GM23248 (cell line): ENCODE measurements around the gene SGTA. TPM values are rescaled to one million over a fixed set of nuclear protein-coding genes. Genes with fewer than 3 reads are reported as not detected.

Experiments
- DNase-seq: peaks from one replicate; pipeline ENCODE4 v3.0.0-alpha.2; 2015
- H2AFZ ChIP-seq: fragments of 200-600 bp; sonication (generic); 2 replicates; pipeline ENCODE4 v1.6.1; 2016; ENCODE audit warnings: antibody characterized with exemption
- H3F3A ChIP-seq: fragments of 200-600 bp; sonication (generic); 2 replicates; pipeline ENCODE4 v1.6.1; 2016; ENCODE audit warnings: mild to moderate bottlenecking, antibody characterized with exemption, mixed run types; ENCODE audit not compliant: insufficient read depth
- H3K27ac ChIP-seq: fragments of 200-600 bp; sonication (generic); 2 replicates; pipeline ENCODE4 v1.5.1; 2016; ENCODE audit warnings: mild to moderate bottlenecking
- H3K27me3 ChIP-seq: fragments of 200-600 bp; sonication (generic); replicated peaks from 2 replicates; pipeline ENCODE4 v1.6.1; 2016; ENCODE audit warnings: mild to moderate bottlenecking; ENCODE audit not compliant: insufficient read depth
- H3K36me3 ChIP-seq: fragments of 200-600 bp; sonication (generic); 2 replicates; pipeline ENCODE4 v1.6.1; 2016; ENCODE audit warnings: low read depth, mild to moderate bottlenecking
- H3K4me1 ChIP-seq: fragments of 200-600 bp; sonication (generic); 2 replicates; pipeline ENCODE4 v1.6.1; 2016; ENCODE audit warnings: mild to moderate bottlenecking; ENCODE audit not compliant: insufficient read depth
- H3K4me2 ChIP-seq: fragments of 200-600 bp; sonication (generic); one replicate; pipeline ENCODE4 v1.6.1; 2016; ENCODE audit warnings: mild to moderate bottlenecking; ENCODE audit not compliant: unreplicated experiment
- H3K4me3 ChIP-seq: fragments of 200-600 bp; sonication (generic); 2 replicates; pipeline ENCODE4 v1.5.1; 2016; ENCODE audit warnings: mild to moderate bottlenecking
- H3K79me2 ChIP-seq: fragments of 200-600 bp; sonication (generic); 2 replicates; pipeline ENCODE4 v1.6.1; 2016; ENCODE audit warnings: mild to moderate bottlenecking; ENCODE audit not compliant: insufficient read depth
- H3K9ac ChIP-seq: fragments of 200-600 bp; sonication (generic); 2 replicates; pipeline ENCODE4 v1.6.1; 2016; ENCODE audit warnings: mild to moderate bottlenecking
- H3K9me2 ChIP-seq: fragments of 200-600 bp; sonication (generic); 2 replicates; pipeline ENCODE4 v1.6.1; 2016; ENCODE audit warnings: mixed run types, mild to moderate bottlenecking, moderate library complexity; ENCODE audit not compliant: insufficient read depth
- H3K9me3 ChIP-seq: fragments of 200-600 bp; sonication (generic); one replicate; pipeline ENCODE4 v1.6.1; 2017; ENCODE audit warnings: low read depth
- H4K20me1 ChIP-seq: fragments of 200-600 bp; sonication (generic); 2 replicates; pipeline ENCODE4 v1.6.0; 2016; ENCODE audit not compliant: insufficient read depth
- EZH2 ChIP-seq: fragments of 200-600 bp; sonication (generic); IDR thresholded peaks from 2 replicates; pipeline ENCODE4 v1.6.1; 2018; ENCODE audit warnings: antibody characterized with exemption, mild to moderate bottlenecking; ENCODE audit not compliant: insufficient read depth, poor library complexity, severe bottlenecking
- EZH2phosphoT487 ChIP-seq: fragments of 200-600 bp; sonication (generic); IDR thresholded peaks from 2 replicates; pipeline ENCODE4 v1.6.1; 2018; ENCODE audit warnings: antibody characterized with exemption, moderate library complexity, mild to moderate bottlenecking, low read depth; ENCODE audit not compliant: insufficient read depth
- WGBS, 2 experiments: methylation state at CpG; one replicate each; pipeline ENCODE4 v1.1.6; 2015 to 2017; ENCODE audit warnings: low lambda C conversion rate in 2 of 2, low coverage in 1 of 2; ENCODE audit errors: missing lambda C conversion rate in 2 of 2; 5-methylcytosine and 5-hydroxymethylcytosine counted together
- in situ Hi-C: fragments of 300-500 bp; cut with MboI; formaldehyde crosslinking; loops from 2 replicates; pipeline ENCODE4 v1.15.0; 2020
- polyA plus RNA-seq: library from polyadenylated mRNA; unstranded; fragments of >200 nt; fragmentation: Nextera tagmentation; extraction: Ambion mirVana; gene quantifications from 2 replicates; pipeline ENCODE4 v1.2.1, GENCODE V29; 2016
- total RNA-seq: library from RNA; depleted of rRNA; stranded (reverse); fragments of >200 nt; shearing (Covaris generic); gene quantifications from 2 replicates; pipeline ENCODE4 v1.2.3, GENCODE V29; 2014

The SGTA gene
- total and polyA plus RNA-seq, 2 experiments from 2014 or later = 57.5 to 66.2 TPM

GRCh38 chr19:2734589-2735288 lies 48.3 kb downstream of the SGTA start:
- no peak for TF ChIP-seq EZH2
- no peak for TF ChIP-seq EZH2phosphoT487
- Histone ChIP-seq H3K79me2 (peaks cover 15% of the 10 kb centered on the region), H3K4me1 (no peaks in the 10 kb centered on the region), H3F3A (no peaks in the 10 kb centered on the region), H2AFZ (no peak overlapping the region), H4K20me1 (no peaks in the 10 kb centered on the region), H3K27me3 (no peaks in the 10 kb centered on the region), H3K36me3 (no peaks in the 10 kb centered on the region; the same call in 1 of the 2 replicates), H3K27ac (no peak overlapping the region), H3K9me3 (no peaks in the 10 kb centered on the region), H3K9ac (no peak overlapping the region), H3K4me2 (no peak overlapping the region), H3K4me3 (no peak overlapping the region), H3K9me2 (no peaks in the 10 kb centered on the region)
- in situ Hi-C loops = no loop called here
- DNase-seq = no peak
- WGBS, 2 experiments = 89 to 90% methylated on average over 25 to 26 of the region's 26 CpGs

- Histone ChIP-seq H3F3A (no peaks in the 10 kb centered on the region), H3K27me3 (no peaks in the 10 kb centered on the region), H3K4me2 (no peak overlapping the region), H3K79me2 (peaks cover 8% of the 10 kb centered on the region), H4K20me1 (no peaks in the 10 kb centered on the region), H2AFZ (no peak overlapping the region), H3K4me3 (no peak overlapping the region), H3K4me1 (no peaks in the 10 kb centered on the region), H3K27ac (no peak overlapping the region), H3K36me3 (no peaks in the 10 kb centered on the region; the same call in 1 of the 2 replicates), H3K9ac (no peak overlapping the region), H3K9me3 (no peaks in the 10 kb centered on the region), H3K9me2 (no peaks in the 10 kb centered on the region)
- in situ Hi-C loops = no loop called here
- DNase-seq = no peak
- TF ChIP-seq EZH2phosphoT487 (no peak), EZH2 (no peak)
- 82 to 83% methylated on average over 35 of the region's 35 CpGs for WGBS, 2 experiments
These were observed 49.0 kb downstream of the SGTA start for GRCh38 chr19:2733930-2734588.

GRCh38 chr19:2732883-2733282 lies 50.2 kb downstream of the SGTA start:
- Histone ChIP-seq H3K9me3 (no peaks in the 10 kb centered on the region), H3K27ac (no peak overlapping the region), H3K9ac (no peak overlapping the region), H2AFZ (no peak overlapping the region), H3K79me2 (0 out of 2 replicates have a peak, but pooled peaks cover 5% of the 10 kb centered on the region), H3K36me3 (no peaks in the 10 kb centered on the region; the same call in 1 of the 2 replicates), H3K4me1 (no peaks in the 10 kb centered on the region), H3K4me3 (no peak overlapping the region), H3K27me3 (no peaks in the 10 kb centered on the region), H3K9me2 (no peaks in the 10 kb centered on the region), H3K4me2 (no peak overlapping the region), H3F3A (no peaks in the 10 kb centered on the region), H4K20me1 (no peaks in the 10 kb centered on the region)
- no peak for TF ChIP-seq EZH2phosphoT487
- no peak for TF ChIP-seq EZH2
- in situ Hi-C loops = no loop called here
- 95 to 96% methylated on average over 32 to 38 of the region's 38 CpGs for whole genome bisulfite sequencing, 2 experiments
- DNase-seq = no peak

GRCh38 chr19:2732157-2732725 lies 50.8 kb downstream of the SGTA start:
- Histone ChIP-seq H3K4me3 (no peak overlapping the region), H3K9me2 (no peaks in the 10 kb centered on the region), H3K4me1 (no peaks in the 10 kb centered on the region), H3F3A (no peaks in the 10 kb centered on the region), H3K79me2 (no peaks in the 10 kb centered on the region), H2AFZ (no peak overlapping the region), H3K9me3 (no peaks in the 10 kb centered on the region), H3K27me3 (no peaks in the 10 kb centered on the region), H3K27ac (no peak overlapping the region), H3K9ac (no peak overlapping the region), H3K4me2 (no peak overlapping the region), H3K36me3 (no peaks in the 10 kb centered on the region; the same call in 1 of the 2 replicates), H4K20me1 (no peaks in the 10 kb centered on the region)
- no peak for DNase-seq
- WGBS, 2 experiments = 92 to 95% methylated on average over 24 to 33 of the region's 33 CpGs
- TF ChIP-seq EZH2phosphoT487 = no peak
- no peak for TF ChIP-seq EZH2
- in situ Hi-C loops = no loop called here
